Endothelial cell of umbilical vein (primary cell): ENCODE measurements around the gene MPL. TPM values are rescaled to one million over a fixed set of nuclear protein-coding genes. Genes with fewer than 3 reads are reported as not detected.

ENCODE experiments used
- BruUV-seq: library from RNA; stranded (reverse); fragments of 400-500 nt; replicated peaks from 2 replicates; lab custom pipeline; 2021; lab: Mats Ljungman, UMichigan
- CTCF ChIA-PET: fragments of 300-600, 350-600 bp; sonication (Branson Sonifier 250); formaldehyde crosslinking; loops from one replicate; lab custom pipeline; 2021; ENCODE audit warnings: antibody characterized with exemption, inconsistent platforms; lab: Charles Lee
- POLR2A ChIA-PET: fragments of 300-600, 350-600 bp; sonication (Branson Sonifier 250); formaldehyde crosslinking; loops from one replicate; lab custom pipeline; 2021; ENCODE audit warnings: antibody characterized with exemption, inconsistent platforms; lab: Charles Lee
- DNase-seq: peaks from one replicate; pipeline ENCODE4 v3.0.0-alpha.2; 2011; ENCODE audit warnings: low read depth, low spot score
- FAIRE-seq: peaks from 2 replicates; lab custom pipeline; 2011; peaks lifted over from hg19 to GRCh38; lab: Jason Lieb, UNC
- H2AFZ ChIP-seq: 2 replicates; pipeline ENCODE4 v1.6.0; 2012; ENCODE audit warnings: low read depth, low read length, control low read depth, inconsistent platforms
- H3K27ac ChIP-seq: 2 replicates; pipeline ENCODE4 v1.5.1; 2011; ENCODE audit warnings: low read depth, mild to moderate bottlenecking, control low read depth, low read length, moderate library complexity; ENCODE audit not compliant: insufficient read depth
- H3K27me3 ChIP-seq, 2 experiments: 2 replicates each; pipeline versions ENCODE4 v1.6.0 to v1.6.1; 2011; ENCODE audit warnings: low read length in 2 of 2, mixed read lengths in 1 of 2; ENCODE audit not compliant: control insufficient read depth in 2 of 2, insufficient read depth in 2 of 2
- H3K36me3 ChIP-seq, 2 experiments: 2 replicates in 1 of 2; 3 replicates in 1 of 2; pipeline ENCODE4 v1.5.1; 2011; ENCODE audit warnings: low read length in 2 of 2, mild to moderate bottlenecking in 1 of 2, moderate library complexity in 1 of 2; ENCODE audit not compliant: control insufficient read depth in 2 of 2, insufficient read depth in 2 of 2; ENCODE audit errors: extremely low read depth in 1 of 2
- H3K4me1 ChIP-seq: 3 replicates; pipeline ENCODE4 v1.5.1; 2011; ENCODE audit warnings: mild to moderate bottlenecking, low read length; ENCODE audit not compliant: control insufficient read depth, insufficient read depth; ENCODE audit errors: extremely low read depth
- H3K4me2 ChIP-seq: 2 replicates; pipeline ENCODE4 v1.6.1; 2011; ENCODE audit warnings: low read length, control low read depth, mixed read lengths; ENCODE audit not compliant: insufficient read depth
- H3K4me3 ChIP-seq, 3 experiments: fragments of 200-600 bp in 1 of 3; sonication (generic), shearing (Covaris generic) in 1 of 3; replicated peaks in 1 of 3; 2 replicates each; pipeline ENCODE4 v1.5.1; 2011 to 2016; ENCODE audit warnings: control low read depth in 3 of 3, low read length in 3 of 3, mild to moderate bottlenecking in 2 of 3, inconsistent platforms in 1 of 3, low read depth in 1 of 3, moderate library complexity in 1 of 3; ENCODE audit not compliant: insufficient read depth in 1 of 3
- H3K79me2 ChIP-seq: 2 replicates; pipeline ENCODE4 v1.6.0; 2012; ENCODE audit warnings: low read length, inconsistent platforms; ENCODE audit not compliant: control insufficient read depth, insufficient read depth
- H3K9ac ChIP-seq: replicated peaks from 2 replicates; pipeline ENCODE3; 2011; ENCODE audit warnings: low read length, control low read depth; ENCODE audit not compliant: insufficient read depth; ENCODE audit errors: extremely low read depth
- H3K9me1 ChIP-seq: replicated peaks from 3 replicates; pipeline ENCODE4 v1.6.0; 2011; ENCODE audit warnings: mild to moderate bottlenecking, low read length; ENCODE audit not compliant: control insufficient read depth, insufficient read depth; ENCODE audit errors: extremely low read depth
- H3K9me3 ChIP-seq: replicated peaks from 2 replicates; pipeline ENCODE4 v1.5.1; 2012; ENCODE audit warnings: low read length, inconsistent platforms; ENCODE audit not compliant: control insufficient read depth, insufficient read depth
- H4K20me1 ChIP-seq: replicated peaks from 2 replicates; pipeline ENCODE3; 2011; ENCODE audit warnings: mild to moderate bottlenecking, low read length; ENCODE audit not compliant: control insufficient read depth, insufficient read depth; ENCODE audit errors: extremely low read depth
- EZH2 ChIP-seq: IDR thresholded peaks from 2 replicates; pipeline ENCODE4 v1.6.1; 2012; ENCODE audit warnings: borderline replicate concordance, low read depth, mild to moderate bottlenecking, moderate library complexity, low read length, inconsistent platforms; ENCODE audit not compliant: severe bottlenecking
- FOS ChIP-seq: IDR thresholded peaks from 2 replicates; pipeline ENCODE4 v1.6.1; 2011; ENCODE audit warnings: mild to moderate bottlenecking, low read length, moderate library complexity, borderline replicate concordance; ENCODE audit not compliant: insufficient read depth
- GATA2 ChIP-seq: IDR thresholded peaks from 2 replicates; pipeline ENCODE4 v1.7.0; 2011; ENCODE audit warnings: low read depth, mild to moderate bottlenecking, moderate library complexity, mixed read lengths, low read length; ENCODE audit not compliant: insufficient read length, insufficient read depth
- JUN ChIP-seq: IDR thresholded peaks from 2 replicates; pipeline ENCODE4 v1.6.1; 2011; ENCODE audit warnings: borderline replicate concordance, low read depth; ENCODE audit not compliant: insufficient read length, insufficient read depth
- MYC ChIP-seq: IDR thresholded peaks from one replicate; pipeline ENCODE4 v1.6.1; 2011; ENCODE audit warnings: mild to moderate bottlenecking, low read depth, low read length
- POLR2A ChIP-seq: IDR thresholded peaks from 2 replicates; pipeline ENCODE4 v1.6.1; 2012; ENCODE audit warnings: low read depth, mild to moderate bottlenecking, control low read depth, low read length
- POLR2AphosphoS5 ChIP-seq: IDR thresholded peaks from 2 replicates; pipeline ENCODE4 v1.6.1; 2012; ENCODE audit warnings: low read depth, mild to moderate bottlenecking, control low read depth, low read length, moderate library complexity; ENCODE audit not compliant: insufficient read depth
- dilution Hi-C: fragments of 300-500 bp; cut with MboI; formaldehyde crosslinking; loops from one replicate; pipeline ENCODE4 v1.15.0; 2019; ENCODE audit warnings: low sequenced_read_pairs; ENCODE audit not compliant: extremely low pct_ligation_motif_present
- intact Hi-C: fragments of 100-400 bp; cut with micrococcal nuclease; formaldehyde crosslinking; loops from one replicate; pipeline ENCODE4 v1.10.0; 2022
- polyA plus RNA-seq, 4 experiments: library from polyadenylated mRNA; depleted of rRNA in 3 of 4; stranded (reverse) in 3 of 4; unstranded in 1 of 4; fragments of >200 nt; gene quantifications; 2 replicates each; pipeline versions ENCODE4 v1.2.1 to v1.2.3, GENCODE V29; 2011 to 2012; ENCODE audit warnings: missing spikeins in 1 of 4
- total RNA-seq: library from RNA; stranded (reverse); gene quantifications from 2 replicates; pipeline ENCODE4 v1.2.3, GENCODE V29; 2021
- TF ChIP-seq, protein P1 (sequence below), 2 donors: IDR thresholded peaks; 1 replicate in 1 of 2; 2 replicates in 1 of 2; pipeline ENCODE4 v1.5.1; 2011; ENCODE audit warnings: low read length in 2 of 2, mild to moderate bottlenecking in 2 of 2, moderate library complexity in 2 of 2, control low read depth in 1 of 2, inconsistent platforms in 1 of 2, low read depth in 1 of 2; ENCODE audit not compliant: insufficient read depth in 1 of 2; ENCODE audit errors: extremely low read depth in 1 of 2
- TF ChIP-seq, protein P2 (sequence below): IDR thresholded peaks from 2 replicates; pipeline ENCODE4 v1.6.1; 2011; ENCODE audit not compliant: insufficient read depth, insufficient read length

MPL gene
- total and polyA plus RNA-seq, 2 donors (not counting 3 experiments of a cell fraction or from before 2014, with no cell fraction given), result 0.14 to 0.24 TPM

DNA sequence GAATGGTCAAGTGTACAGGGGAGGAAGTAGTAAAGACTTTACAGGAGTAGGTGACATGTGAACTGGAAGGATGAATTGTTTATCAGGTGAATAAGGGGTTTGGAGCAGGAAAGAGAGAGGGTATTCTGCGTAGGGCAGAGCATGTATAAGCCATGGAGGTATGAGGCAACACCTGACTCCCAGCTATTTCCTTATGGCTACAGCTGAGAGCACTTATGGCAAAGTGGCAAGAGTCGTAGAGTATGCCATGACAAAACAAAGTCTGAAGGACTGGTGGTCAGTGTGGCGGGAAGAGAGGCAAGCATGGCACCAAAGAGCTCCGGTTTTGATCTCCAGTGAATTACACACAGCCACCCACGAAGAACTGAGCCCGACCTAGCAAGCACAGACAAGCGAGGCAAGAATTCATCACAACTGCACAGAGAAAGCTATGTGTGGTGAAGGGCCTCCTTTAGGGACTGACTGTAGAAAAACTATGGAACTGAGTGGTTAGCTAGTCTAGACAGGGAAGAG lies 39.2 kb downstream of the MPL start:
- Histone ChIP-seq H3K79me2 (no peaks in the 10 kb centered on the region), H3K4me2 (no peak overlapping the region), H2AFZ (no peak overlapping the region), H3K36me3 (peaks cover 0 to 3% of the 10 kb centered on the region in 2 experiments), H3K27ac (no peak overlapping the region), H3K9ac (no peak overlapping the region), H4K20me1 (no peaks in the 10 kb centered on the region), H3K9me1 (no peaks in the 10 kb centered on the region), H3K4me1 (peaks cover 23% of the 10 kb centered on the region), H3K27me3 (no peaks in the 10 kb centered on the region), H3K9me3 (no peaks in the 10 kb centered on the region), H3K4me3 (no peak overlapping the region)
- TF ChIP-seq, protein P1, sequence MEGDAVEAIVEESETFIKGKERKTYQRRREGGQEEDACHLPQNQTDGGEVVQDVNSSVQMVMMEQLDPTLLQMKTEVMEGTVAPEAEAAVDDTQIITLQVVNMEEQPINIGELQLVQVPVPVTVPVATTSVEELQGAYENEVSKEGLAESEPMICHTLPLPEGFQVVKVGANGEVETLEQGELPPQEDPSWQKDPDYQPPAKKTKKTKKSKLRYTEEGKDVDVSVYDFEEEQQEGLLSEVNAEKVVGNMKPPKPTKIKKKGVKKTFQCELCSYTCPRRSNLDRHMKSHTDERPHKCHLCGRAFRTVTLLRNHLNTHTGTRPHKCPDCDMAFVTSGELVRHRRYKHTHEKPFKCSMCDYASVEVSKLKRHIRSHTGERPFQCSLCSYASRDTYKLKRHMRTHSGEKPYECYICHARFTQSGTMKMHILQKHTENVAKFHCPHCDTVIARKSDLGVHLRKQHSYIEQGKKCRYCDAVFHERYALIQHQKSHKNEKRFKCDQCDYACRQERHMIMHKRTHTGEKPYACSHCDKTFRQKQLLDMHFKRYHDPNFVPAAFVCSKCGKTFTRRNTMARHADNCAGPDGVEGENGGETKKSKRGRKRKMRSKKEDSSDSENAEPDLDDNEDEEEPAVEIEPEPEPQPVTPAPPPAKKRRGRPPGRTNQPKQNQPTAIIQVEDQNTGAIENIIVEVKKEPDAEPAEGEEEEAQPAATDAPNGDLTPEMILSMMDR (IDR thresholded peaks at IDR 0.05; ENCODE audit: extremely low read depth in 1 of 2, insufficient read depth in 1 of 2, low read depth in 1 of 2, low read length in 2 of 2), result no peak
- TF ChIP-seq EZH2 (no peak), JUN (no peak), POLR2A (no peak), FOS (no peak)
- BruUV-seq, result no TSS peak
- DNase-seq (no peak), FAIRE-seq (no peak)
- ChIA-PET POLR2A (interaction anchor here (1.1 kb wide), 1 partner anchor 12 kb away, joined by 5 read pairs; no protein-coding TSS in a partner anchor), CTCF (interaction anchor here (1.2 to 2.0 kb wide), 2 partner anchors 18 to 150 kb away, joined by 4 to 6 read pairs; partner anchors contain the start of gene CDC20)
- dilution Hi-C loops (no loop called here), intact Hi-C loops (no loop called here)

DNA sequence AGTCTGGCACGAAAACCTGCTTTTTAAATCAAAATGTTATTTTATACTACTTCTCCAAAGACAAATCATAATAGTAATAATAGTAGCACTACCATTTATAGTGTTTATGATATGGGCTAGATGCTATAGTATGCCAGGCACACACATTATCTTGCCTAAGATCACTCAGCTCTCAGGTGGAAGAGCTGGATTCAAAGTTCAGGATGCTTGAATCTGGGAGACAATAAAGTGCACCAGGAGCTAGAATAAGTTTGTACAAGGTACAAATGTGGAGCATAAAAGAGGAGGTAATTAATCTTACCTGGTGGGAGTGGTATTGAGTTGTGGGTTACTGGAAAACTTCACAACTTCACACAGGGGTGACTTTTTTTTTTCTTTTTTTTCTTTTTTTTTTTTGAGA lies 40.2 kb downstream of the MPL start:
- ChIA-PET POLR2A (interaction anchor here (1.1 kb wide), 1 partner anchor 11 kb away, joined by 5 read pairs; no protein-coding TSS in a partner anchor), CTCF (interaction anchor here (1.4 kb wide), 1 partner anchor 151 kb away, joined by 6 read pairs; no protein-coding TSS in a partner anchor)

More for the DNA sequence above, 40.2 kb downstream of the MPL start:
- no peak for TF ChIP-seq JUN
- TF ChIP-seq, protein P1 (IDR thresholded peaks at IDR 0.05; ENCODE audit: extremely low read depth in 1 of 2, insufficient read depth in 1 of 2, low read depth in 1 of 2, low read length in 2 of 2), result no peak
- no peak for TF ChIP-seq MYC
- no peak for TF ChIP-seq GATA2
- no peak for TF ChIP-seq POLR2A
- TF ChIP-seq, protein P2, sequence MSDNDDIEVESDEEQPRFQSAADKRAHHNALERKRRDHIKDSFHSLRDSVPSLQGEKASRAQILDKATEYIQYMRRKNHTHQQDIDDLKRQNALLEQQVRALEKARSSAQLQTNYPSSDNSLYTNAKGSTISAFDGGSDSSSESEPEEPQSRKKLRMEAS, result no peak
- no peak for TF ChIP-seq POLR2AphosphoS5
- TF ChIP-seq FOS, result no peak
- TF ChIP-seq EZH2, result no peak
- FAIRE-seq (no peak), DNase-seq (no peak)
- dilution Hi-C loops (no loop called here), intact Hi-C loops (no loop called here)
- Histone ChIP-seq H4K20me1 (no peaks in the 10 kb centered on the region), H2AFZ (no peak overlapping the region), H3K4me1 (peaks cover 15% of the 10 kb centered on the region), H3K9me1 (no peaks in the 10 kb centered on the region), H3K36me3 (peaks cover 6 to 12% of the 10 kb centered on the region in 2 experiments), H3K9ac (no peak overlapping the region), H3K27ac (no peak overlapping the region), H3K9me3 (no peaks in the 10 kb centered on the region), H3K4me2 (no peak overlapping the region), H3K27me3 (no peaks in the 10 kb centered on the region), H3K79me2 (no peaks in the 10 kb centered on the region), H3K4me3 (no peak overlapping the region)
- no TSS peak for BruUV-seq
